SK-N-MC (cell line): ENCODE results near the gene ZNF830.

ENCODE experiments used
- EZH2 ChIP-seq: fragments of 200-600 bp; sonication (generic); IDR thresholded peaks from one replicate; pipeline ENCODE4 v1.6.1; 2017; ENCODE audit warnings: antibody characterized with exemption
- FOXP2 ChIP-seq: optimal IDR thresholded peaks from 2 replicates; pipeline ENCODE3; 2011; ENCODE audit warnings: mild to moderate bottlenecking, moderate library complexity; ENCODE audit not compliant: insufficient read depth; ENCODE audit errors: extremely low read length, control extremely low read depth
- POLR2AphosphoS5 ChIP-seq: IDR thresholded peaks from 2 replicates; pipeline ENCODE4 v1.6.1; 2012; ENCODE audit warnings: mild to moderate bottlenecking, low read depth, low read length, borderline replicate concordance

GRCh38 chr17:34961093-34961911, at the start of gene ZNF830, which contains the start of gene CCT6B:
- TF ChIP-seq EZH2, result no peak
- TF ChIP-seq POLR2AphosphoS5, result peak; percentile 95
- TF ChIP-seq FOXP2, result no peak
